ENCODE results near the gene PRUNE2.

The PRUNE2 gene

DNA sequence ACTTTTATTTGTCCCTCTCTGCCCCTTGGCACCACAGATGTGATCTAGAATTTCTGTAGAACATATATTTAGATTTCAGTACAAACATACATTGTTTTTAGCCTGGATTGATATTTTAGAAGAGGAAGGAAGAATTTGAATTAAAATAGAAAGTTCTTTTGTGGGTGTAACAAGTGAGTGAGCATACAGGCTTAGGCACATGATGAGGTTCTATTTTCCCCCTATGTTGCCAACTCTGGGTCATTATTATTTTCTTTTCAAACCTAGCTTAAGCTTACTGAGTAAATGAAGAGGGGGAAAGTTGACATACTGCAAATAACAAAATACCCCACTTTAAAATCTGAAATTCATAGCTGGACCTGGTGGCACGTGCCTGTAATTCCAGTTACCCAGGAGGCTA, 344.0 kb downstream of the PRUNE2 start:
- no peak for DNase-seq

All from fibroblast of skin of abdomen (primary cell).